ENCODE data around the gene OSGEPL1.

GRCh38 chr2:189772212-189772611 lies 9.6 kb upstream of the OSGEPL1 start:
- TF ChIP-seq CTCF (conservative IDR thresholded peaks at IDR 0.05; ENCODE audit: low read depth, low read length) (no peak), EZH2 (IDR thresholded peaks at IDR 0.05; ENCODE audit: low read length, unreplicated experiment) (no peak), EZH2phosphoT487 (IDR thresholded peaks at IDR 0.05; ENCODE audit: borderline replicate concordance, low read length) (no peak)

Data from PC-3 (cell line).